Forelimb muscle (tissue), 1 donor: Measurements from ENCODE around the gene PI4KA. TPM values are rescaled to one million over a fixed set of nuclear protein-coding genes. Genes with fewer than 3 reads are reported as not detected.

ENCODE experiments used
- DNase-seq: peaks from one replicate; pipeline ENCODE4 v3.0.0-alpha.2; 2013; ENCODE audit warnings: low read depth
- polyA plus RNA-seq: library from polyadenylated mRNA; unstranded; fragments of 120-200 nt; gene quantifications from one replicate; pipeline ENCODE4 v1.2.1, GENCODE V29; 2013; ENCODE audit not compliant: insufficient read length

The PI4KA gene
- polyA plus RNA-seq, 1 donor, result 30.3 TPM

DNA sequence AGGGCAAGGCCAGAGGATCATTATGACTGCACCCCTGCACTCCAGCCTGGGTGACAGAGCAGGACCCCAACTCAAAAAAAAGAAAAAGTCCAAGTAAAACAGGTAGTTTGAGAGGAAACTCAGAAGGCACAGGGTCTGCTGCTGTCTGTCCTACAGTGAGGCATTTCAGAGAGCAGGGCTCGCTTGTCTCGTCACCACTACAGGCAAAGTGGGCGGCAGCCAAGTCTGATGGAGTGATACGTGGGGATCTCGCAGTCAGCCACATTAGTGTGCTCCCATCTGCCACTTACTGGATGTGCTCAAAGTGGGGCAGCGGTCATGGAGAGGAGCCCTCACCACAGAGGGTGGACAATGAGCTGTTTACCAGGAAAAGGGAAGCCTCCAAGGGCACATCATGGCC, 42.1 kb downstream of the PI4KA start:
- DNase-seq, result no peak

DNA sequence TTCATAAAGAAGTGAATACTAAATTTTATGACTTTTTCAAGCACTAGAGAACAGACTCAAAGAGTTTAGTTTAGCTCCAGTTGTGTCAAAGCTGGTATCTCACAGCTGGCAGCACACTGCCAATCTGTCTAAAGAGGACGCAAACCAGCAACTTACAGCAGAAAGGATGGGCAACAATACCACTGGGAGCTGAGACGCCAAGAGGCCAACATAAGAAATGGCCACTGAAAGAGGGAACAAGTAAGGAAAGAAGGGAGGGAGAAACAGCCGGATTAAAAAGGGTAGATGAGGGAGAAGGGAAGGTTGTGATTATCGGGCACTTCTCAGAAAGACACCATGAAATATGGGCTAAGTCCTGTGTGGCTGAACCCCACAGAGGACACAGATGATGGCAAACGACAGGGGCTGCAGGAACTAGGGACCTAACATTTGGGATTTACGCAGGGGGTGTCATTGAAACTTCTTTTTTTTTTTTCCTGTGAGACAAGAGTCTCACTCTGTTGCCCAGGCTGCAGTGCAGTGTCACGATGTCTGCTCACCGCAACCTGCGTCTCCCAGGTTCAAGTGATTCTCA, 43.0 kb downstream of the PI4KA start:
- no peak for DNase-seq

DNA sequence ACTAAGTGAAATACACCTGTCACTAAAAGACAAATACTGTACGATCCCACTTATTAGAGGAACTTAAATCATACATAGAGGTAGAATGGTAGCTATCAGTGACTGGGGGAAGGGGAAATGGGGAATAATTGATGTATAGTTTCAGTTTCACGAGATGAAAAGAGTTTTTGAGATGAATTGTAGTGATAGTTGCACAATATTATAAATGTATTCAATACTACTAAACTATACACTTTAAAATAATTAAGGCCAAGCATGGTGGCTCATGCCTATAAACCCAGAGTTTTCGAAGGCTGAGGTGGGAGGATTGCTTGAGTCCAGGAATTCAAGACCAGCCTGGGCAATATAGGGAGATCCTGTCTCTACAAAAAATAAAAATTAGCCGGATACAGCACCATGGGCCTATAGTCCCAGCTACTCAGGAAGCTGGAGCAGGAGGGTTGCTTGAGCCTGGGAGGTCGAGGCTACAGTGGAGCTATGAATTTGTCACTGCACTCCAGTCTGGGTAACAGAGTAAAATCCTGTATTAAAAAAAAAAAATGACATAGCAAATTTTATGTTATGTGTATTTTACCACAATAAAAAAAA, 44.3 kb downstream of the PI4KA start:
- no peak for DNase-seq

DNA sequence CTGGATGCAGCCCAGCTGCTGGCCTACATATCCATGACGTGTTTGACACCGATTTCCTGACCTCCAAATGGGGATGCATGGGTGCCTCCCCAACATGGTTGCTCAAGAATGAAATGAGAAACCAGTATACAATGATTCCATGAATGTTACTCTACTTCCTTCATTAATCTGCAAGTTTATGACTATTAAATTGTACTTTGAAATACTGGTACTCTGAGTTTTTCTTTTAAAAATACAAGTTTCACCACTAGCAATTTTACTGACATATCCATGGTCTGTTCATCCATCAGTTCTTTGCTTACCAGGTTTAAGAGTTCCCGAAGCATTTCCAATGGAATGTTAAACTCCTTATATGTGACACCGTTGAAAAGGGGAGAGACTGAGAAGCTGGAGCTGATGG, 45.6 kb downstream of the PI4KA start:
- no peak for DNase-seq

DNA sequence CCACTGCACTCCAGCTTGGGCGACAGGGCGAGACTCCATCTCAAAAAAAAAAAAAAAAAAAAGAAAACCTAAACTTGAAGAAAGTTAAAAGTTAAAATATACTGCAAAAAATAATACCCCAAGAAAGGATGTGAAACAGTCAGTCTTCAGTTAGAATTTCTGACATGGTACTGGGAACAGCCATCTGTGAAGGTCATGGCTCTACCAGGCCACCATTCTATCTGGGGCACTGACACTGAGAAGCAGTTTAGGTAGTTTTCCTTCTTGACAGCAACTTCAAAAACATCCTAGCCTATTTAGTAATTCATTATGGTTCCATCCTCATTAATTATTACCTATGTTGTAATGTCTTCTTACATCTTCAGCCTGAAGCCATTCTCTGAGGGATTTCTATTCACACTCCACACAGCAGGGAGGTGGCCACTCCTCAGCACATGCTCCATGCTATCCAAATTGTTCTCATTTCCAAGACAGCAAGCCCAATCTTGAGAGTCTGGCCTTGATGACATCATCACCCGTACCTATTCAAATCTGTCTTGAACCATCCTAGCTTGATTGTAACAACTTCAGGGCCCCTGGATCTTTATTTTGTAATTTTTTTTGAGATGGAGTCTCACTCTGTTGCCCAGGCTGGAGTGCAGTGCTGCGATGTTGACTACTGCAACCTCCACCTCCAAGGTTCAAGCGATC, 46.5 kb downstream of the PI4KA start:
- no peak for DNase-seq

DNA sequence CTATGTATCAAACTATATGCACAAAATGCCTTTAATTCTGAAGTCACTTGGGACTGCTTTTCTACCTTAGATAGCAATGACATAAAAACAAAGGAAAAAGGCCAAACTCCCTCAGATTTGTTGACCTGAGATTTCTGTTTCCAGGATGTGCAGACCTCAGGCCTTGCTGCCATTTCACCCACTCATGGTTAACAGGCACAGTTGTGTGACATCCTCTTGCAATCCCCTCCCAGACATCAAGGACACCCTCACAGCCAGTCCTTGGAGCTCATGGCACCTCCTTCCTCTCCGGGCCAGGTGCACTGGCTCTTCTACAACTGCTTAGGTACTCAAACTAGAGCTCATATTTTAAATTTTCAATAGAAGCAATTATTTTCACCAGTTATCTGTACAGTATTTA, 47.4 kb downstream of the PI4KA start:
- no peak for DNase-seq

DNA sequence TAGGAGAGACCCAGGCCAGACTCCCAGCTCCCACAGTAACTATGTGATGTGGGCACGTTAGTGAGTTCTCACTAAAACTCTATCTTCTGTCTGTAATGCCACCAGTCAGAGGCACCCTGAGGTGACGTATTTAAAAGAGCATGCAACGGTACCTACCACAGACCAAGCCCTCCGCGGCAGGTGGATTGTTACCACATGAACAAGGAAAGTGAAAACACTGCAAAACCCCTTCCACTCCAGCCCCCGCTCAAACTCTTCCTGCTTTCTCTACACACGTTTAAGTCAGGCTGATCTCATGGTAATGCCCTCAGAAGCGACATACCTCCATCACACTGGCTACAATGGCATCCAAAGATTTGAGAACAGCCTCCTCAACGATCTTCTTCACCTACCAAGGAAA, 48.0 kb downstream of the PI4KA start:
- no peak for DNase-seq

DNA sequence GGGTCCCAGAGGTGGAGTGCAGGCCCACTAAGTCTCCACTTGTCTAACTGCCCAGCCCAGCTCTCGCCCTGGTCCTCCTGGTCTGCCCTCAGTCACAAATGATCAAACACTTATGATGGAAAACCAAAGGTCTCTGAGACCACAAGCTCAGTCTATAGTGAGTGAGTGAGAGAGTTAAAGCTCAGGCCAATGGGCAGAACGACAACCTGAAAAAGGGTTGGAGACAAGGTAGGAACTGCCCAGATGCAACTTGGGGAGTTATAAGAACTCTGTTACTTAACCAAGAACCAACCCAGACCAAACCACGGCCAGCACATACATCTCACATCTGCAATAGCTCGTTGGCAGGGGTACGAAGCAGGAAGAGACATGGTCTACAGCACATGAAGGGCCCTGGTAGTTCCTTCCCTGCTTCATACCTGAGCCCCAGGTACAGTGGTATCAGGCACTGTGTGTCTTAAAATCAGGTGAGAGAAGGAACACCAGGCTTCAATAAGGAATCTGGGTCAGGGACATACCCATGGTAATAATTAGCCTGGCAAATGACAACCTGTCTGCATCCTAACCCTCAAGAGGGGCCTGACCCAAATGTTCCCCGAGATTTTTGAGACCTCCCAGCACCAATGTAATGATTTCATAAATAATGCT, 48.9 kb downstream of the PI4KA start:
- DNase-seq, result no peak

DNA sequence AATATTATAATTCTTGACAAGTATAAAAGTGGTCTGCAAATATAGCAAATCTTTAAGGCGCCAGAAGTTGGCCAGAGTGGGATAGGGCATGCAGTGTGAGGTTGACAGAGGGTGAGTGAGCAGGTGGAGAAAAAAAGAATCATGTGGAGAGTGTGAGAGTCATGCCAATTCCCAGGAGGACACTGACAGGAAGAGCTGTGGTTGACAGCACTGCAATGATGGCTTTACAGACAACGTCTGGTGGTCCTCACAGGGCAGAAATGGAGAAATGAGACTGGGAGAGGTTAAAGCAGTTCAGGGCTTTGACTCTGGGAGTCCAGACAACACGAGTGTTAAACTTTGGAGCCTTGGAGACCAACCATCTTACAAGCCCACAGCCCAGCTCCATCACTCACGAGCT, 49.8 kb downstream of the PI4KA start:
- no peak for DNase-seq

DNA sequence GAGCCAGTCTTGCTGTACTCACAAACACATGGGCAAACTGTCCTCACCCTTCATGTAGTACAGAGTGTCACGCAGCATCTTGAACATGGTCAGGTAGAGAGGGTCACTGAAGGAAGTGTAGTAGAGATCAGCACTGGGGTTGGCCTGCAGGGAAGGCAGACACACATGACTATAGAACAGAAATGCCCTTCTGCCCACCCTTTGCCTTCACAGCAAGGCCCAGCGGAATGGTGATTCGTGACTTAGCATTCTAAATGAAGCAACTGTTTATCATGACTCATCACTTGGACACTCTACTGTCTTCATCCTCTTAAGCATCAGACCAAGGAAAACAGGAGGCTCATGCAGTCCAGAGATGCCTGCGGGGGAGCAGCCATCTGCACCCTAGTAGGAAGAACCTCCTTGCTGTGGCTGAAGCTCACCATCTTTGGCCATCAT, 51.3 kb downstream of the PI4KA start:
- no peak for DNase-seq

DNA sequence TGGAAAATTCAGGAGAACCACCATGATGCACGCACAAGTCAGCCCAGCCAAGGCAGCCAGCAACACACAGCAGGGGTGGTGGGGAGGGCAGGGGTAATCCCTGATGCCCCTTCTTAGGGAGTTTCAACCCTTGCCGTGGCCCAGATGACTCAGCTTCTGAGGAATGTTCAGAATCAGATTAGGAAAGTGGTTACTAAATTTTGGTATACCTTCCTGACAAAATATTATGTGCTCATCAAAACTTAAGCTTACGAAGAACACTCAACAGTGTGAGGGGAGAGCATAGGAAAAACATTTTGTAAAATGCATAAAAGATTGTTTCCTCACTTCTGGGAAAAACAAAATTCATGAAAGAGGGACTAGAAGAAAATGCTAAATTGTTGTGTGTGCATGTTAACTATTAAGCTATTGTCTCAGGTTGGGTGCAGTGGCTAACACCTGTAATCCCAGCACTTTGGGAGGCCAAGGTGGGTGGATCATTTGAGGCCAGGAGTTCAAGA, 52.6 kb downstream of the PI4KA start:
- DNase-seq, result no peak

DNA sequence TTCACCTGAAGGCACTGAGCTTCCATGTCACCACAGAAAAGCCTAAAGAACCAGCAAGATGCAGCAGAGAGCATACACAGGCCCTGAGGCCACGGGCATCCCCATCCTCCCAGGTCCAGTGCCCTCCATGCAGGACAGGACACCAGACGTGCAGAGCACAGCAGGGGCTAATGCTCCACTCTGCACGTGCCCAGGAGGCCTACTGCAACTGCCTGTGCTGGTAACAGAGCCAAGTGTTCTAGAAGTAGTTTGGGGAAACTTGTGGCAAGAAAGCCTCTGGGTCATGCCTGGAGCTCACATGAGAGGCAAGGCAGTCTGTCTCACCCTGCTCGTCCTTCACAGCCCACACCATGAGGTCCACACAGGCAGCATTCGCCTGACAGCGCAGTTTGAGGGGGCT, 54.0 kb downstream of the PI4KA start:
- DNase-seq, result no peak

DNA sequence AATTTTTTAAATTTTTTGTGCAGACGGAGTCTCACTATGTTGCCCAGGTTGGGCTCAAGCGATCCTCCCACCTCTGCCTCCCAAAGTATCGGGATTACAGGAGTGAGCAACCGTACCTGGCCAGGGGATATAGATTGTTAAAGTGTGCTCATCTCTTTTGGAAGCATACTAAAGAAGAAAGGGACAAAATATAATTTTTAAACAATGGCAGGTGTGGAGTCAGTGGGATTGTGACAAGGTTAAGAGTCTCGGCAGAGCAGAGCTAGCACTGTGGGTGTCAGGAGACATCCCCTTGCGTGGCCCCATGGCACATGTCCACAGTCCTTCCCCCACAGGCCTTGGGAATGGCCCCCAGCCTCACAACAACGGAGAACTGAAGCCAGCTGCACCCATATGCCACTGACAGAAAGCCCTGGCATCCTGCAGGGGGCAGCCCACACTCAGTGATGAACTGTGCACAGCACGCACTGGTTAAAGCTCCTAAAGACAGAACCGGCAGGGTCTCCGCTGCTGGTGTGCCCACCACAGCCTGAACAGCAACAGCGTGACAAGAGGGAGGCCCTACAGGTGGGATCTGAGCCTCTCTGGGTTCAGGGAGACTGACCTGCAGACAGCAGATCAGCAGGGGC, 54.8 kb downstream of the PI4KA start:
- no peak for DNase-seq

DNA sequence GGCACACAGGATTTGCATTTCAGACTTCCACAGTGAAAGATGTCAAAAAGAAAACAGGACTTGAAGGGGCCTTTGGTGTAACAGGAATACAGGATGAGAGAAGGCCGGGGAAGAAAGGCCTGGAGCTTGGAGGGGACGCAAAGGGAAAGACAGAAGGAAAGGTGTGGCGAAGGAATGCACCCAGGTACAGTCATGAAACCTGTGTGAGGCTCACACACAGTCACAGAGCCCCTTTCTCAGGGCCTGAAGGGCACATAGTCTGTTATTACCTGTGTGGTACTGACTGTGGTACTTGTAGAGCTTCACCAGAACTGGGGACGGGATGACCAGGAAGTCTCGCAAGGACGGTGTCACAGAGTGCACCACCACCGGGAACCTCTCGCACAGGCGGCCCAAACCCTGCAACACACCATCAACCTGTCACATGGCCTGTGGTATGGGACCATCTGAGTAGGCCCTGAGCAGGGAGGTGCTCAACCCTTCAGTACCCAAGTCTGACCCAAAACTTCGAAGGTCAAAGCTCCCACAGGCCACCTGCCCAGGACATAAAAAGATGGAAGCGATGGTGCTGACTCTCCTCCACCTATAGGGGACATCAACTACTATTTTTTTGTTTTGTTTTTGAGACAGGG, 55.6 kb downstream of the PI4KA start:
- DNase-seq, result no peak

DNA sequence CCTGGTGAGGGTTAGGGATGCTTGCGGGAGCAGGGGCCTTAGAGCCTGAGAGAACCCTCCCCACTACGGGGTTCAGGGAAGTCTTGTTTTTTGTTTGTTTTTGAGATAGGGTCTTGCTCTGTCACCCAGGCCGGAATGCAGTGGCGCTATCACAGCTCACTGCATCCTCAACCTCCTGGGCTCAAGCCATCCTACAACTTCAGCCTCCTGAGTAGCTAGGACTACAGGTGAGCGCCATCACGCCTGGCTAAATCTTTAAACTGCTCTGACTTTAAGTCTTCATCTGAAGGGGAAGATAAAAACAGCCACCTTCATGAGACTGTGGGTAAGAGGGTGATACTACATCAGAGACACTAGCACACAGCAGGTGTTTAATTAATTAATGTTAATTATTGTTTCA, 56.2 kb downstream of the PI4KA start:
- no peak for DNase-seq

DNA sequence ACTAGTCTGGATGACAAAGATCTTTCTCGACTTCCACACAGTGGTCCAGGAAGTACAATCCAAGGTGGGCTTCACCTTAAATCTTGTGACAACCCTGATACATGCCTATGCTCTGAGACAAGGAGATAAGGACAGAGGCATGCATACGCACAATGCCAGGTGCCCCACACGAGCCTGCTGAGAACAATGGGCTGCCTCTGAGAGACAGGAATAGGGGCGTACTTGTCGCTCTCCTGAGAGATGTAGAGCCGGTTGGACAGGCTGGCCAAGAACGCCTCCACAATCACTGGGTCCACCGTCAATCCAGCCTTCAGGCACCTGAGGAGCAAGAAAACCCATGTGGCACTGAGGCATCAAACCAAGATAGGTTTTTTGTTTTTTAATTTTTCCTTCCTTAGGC, 59.2 kb downstream of the PI4KA start:
- no peak for DNase-seq

DNA sequence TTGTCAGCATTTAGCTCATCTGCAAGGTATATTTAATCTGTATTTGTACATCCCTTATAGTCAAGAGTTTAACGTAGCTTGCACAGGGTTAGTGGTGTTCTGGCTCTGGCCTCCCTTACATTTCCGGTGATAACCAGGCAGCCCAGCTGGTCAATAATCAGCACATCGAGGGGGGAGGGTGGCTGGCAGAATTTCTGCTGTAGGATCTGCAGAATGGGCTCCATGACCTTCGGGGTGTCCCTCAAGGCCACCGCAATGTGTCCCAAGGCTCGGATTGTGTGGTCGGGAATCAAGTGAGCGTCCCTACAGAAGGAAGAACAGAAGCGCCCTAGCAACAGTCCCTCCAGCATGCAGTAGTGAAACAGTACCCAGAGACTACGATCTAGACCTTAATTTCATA, 59.6 kb downstream of the PI4KA start:
- DNase-seq, result no peak

DNA sequence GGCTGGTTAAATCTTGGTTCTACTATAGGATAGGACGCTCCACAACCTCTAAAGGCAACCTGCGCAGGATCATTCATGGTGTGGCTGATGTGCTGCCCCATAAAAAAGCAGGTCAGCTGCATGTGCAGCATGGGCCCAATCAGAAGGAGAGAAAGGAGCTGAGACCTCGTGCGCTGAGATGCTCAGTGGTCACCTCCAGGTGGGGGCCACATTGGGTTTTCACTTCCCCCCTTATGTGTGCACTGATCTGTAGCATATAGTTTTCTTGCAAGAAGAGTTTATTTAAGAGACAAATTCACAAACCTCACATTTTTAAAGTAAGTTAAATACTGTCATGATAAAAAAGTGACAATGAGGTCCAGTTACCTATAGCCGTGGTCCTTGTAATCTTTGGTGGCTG, 60.4 kb downstream of the PI4KA start:
- DNase-seq, result no peak

DNA sequence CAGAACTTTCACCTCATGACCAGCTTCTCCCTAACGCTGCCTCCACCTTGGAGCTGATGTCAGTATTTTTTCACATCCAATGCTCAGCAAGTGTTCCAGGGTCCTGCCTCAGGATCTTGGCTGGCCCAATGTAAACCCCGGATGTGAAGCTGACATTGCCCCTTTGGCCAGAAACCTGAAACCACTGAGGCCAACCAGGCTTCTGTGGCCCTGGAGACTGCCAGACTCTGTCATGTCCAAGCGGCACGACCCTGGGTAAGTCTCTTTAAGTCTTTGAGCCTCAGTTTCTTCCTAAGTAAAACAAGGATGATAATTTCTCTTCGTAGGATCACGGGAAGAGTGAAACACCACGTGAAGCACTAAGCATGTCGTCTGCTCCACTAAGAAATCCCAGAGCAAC, 61.9 kb downstream of the PI4KA start:
- no peak for DNase-seq

DNA sequence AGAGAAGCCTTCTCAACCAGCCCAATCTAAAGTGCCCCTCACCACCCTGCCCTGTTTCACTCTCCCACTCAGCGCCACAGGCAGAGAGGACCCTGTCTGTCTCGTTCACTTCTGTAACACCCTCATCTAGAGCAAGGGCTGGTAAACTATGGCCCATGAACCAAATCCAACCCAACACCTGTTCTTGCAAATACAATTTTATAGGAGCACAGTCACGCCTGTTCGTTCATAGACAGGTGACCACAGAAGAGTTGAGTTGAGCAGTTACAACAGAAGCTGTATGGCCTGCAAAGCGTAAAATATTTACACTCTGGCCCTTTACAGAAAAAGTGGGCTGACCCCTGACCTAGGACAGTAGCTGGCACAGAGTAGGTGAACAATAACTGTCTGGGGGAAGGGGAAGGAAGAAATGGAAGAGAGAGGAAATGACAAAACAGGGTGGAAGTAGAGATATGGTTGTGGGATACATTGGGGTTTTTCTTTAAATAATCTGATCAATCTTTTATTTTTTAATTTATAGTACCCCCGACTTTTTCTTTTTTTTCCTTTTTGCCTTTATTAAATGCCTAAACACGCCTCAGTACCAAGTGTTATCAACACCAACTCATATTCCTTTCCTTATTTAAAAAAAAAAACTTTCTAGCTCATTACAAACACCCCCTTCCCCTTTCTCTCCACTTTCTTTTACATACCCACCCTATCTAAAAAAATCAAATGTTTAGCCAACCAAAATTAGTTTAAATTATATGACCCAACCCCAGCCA, 63.8 kb downstream of the PI4KA start:
- DNase-seq, result no peak
